Islet of Langerhans (tissue), 1 donor: Measurements from ENCODE around the gene ADGRD1.
"Not testable (repeated sequence)": the region's sequence is repeated elsewhere in the genome, so short reads cannot be mapped to it uniquely, and the experiment has no call there.

Experiments
- FAIRE-seq: peaks from one replicate; lab custom pipeline; 2011; peaks lifted over from hg19 to GRCh38; lab: Jason Lieb, UNC

ADGRD1 gene

DNA sequence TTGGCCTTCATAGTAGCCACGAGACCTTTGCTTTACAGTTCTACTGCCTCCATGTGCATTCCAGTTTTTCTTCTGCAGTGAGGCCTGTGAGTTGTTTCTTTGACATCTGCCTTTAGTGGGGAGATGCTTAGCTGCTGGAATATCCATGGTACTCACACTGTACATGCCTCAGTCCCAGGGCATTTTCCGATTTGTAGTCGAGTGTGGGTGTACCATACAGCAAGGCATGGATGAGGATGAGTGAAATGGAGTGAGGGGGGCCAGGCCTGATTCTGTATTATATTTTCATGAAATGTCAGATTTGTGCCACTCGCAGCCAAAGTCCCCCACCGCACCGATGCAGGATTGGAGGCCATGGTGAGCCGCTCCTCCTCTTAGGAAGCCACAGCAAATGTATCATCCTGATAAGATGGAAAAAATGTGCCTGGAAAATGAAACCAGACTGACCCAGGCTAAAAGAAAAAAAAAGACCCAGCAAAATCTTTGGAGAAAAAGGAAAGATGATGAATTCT lies 173.0 kb downstream of the ADGRD1 start:
- no peak for FAIRE-seq

DNA sequence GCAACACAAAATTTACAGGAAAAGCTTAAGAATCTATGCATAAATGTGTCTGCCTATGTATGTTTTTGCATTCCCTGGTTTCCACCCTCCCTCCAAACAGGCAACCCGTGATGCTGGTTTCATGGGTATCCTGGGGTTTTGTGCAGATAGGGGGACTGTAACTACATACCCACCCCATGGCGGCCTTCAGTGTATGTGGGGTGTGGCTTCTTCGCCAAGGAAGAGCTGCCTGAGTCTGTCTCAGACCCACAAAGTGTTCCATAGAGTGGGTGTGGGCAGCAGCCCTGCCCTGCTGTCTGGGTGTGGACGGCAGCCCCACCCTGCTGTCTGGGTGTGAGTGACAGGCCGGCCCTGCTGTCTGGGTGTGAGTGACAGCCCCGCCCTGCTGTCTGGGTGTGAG lies 174.8 kb downstream of the ADGRD1 start:
- no peak for FAIRE-seq

DNA sequence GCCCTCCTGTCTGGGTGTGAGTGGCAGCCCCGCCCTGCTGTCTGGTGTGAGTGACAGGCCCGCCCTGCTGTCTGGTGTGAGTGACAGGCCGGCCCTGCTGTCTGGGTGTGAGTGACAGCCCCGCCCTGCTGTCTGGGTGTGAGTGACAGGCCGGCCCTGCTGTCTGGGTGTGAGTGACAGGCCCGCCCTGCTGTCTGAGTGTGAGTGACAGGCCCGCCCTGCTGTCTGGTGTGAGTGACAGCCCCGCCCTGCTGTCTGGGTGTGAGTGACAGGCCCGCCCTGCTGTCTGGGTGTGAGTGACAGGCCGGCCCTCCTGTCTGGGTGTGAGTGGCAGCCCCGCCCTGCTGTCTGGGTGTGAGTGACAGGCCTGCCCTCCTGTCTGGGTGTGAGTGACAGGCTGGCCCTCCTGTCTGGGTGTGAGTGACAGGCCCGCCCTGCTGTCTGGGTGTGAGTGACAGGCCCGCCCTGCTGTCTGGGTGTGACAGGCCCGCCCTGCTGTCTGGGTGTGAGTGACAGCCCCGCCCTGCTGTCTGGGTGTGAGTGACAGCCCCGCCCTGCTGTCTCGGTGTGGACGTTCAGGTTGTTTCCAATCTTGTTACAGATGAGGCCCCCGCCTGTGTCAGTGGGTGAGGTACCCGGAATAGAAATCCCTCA lies 175.4 kb downstream of the ADGRD1 start:
- not testable (repeated sequence) for FAIRE-seq

GRCh38 chr12:131129839-131130238 lies 176.1 kb downstream of the ADGRD1 start:
- no peak for FAIRE-seq

DNA sequence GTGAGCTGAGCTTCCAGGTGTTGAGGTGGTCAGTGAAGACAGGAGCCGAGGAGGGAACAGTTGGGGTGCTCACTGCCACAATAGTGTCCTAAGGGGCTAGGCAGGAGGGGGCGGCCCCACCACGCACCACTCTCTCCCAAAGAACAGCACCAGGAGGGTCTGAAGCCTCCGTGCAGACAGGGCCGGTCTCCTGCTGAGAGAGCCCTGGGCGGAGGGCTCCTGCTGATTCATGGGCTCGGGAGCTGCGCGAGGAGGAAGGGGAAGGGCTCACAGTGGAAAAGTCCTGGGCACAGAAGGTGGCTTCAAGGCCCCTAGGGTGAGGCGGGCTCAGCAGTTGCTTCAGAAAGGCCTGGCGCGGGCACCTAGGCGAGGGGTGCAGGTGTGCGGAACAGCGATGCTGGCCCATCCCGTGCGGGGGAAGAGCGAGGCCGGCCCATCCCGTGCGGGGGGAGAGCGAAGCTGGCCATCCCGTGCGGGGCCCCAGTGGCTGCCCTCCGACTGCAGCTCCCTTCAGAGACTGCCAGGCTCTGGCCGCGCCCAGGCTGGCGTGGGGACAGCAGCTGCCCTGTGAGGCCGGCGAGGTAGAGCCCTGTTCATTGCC lies 176.7 kb downstream of the ADGRD1 start:
- FAIRE-seq: no peak

DNA sequence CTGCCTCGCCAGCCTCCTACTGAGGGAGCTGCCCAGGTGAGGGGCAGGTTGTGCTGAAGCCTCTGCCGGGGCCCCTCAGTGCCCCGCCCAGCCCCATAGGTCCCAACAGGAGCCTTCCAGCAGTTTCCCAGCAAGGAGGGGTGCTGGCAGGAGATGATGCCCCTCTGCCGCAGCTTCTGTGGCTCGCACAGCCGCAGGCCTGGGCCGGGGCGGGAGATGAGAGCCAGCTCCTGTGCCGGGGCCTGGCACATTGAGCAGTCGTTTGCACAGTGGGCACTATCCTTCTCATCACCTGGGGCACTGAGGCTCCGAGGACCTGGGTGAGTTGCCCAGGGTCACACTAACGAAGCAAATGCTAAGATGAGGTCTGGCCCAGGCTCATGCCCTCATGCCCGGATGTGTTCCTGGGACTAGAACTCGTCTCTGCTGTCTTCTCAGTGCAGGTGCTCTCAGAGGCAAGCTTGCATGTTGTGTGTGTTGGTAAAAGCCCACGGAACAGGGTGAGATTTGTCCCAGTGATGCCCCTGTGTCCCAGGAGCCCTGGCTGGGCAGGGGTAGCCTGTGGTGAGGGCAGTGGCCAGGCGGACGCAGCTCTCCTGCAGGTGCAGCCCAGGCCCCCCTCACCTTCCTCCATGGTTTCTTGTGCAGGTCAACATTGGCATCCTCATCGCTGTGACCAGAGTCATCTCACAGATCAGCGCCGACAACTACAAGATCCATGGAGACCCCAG lies 177.5 kb downstream of the ADGRD1 start:
- FAIRE-seq: no peak

- no peak for FAIRE-seq
Measured at GRCh38 chr12:131131808-131132117, 178.1 kb downstream of the ADGRD1 start.

- FAIRE-seq: no peak
Measured at GRCh38 chr12:131132118-131132892, 178.6 kb downstream of the ADGRD1 start.

GRCh38 chr12:131133015-131133905 lies 179.6 kb downstream of the ADGRD1 start:
- no peak for FAIRE-seq

- no peak for FAIRE-seq
Measured at GRCh38 chr12:131133994-131134393, 180.3 kb downstream of the ADGRD1 start.

- FAIRE-seq: no peak
Measured at GRCh38 chr12:131134523-131135310, 181.0 kb downstream of the ADGRD1 start.

GRCh38 chr12:131135311-131135785 lies 181.6 kb downstream of the ADGRD1 start:
- FAIRE-seq: no peak

DNA sequence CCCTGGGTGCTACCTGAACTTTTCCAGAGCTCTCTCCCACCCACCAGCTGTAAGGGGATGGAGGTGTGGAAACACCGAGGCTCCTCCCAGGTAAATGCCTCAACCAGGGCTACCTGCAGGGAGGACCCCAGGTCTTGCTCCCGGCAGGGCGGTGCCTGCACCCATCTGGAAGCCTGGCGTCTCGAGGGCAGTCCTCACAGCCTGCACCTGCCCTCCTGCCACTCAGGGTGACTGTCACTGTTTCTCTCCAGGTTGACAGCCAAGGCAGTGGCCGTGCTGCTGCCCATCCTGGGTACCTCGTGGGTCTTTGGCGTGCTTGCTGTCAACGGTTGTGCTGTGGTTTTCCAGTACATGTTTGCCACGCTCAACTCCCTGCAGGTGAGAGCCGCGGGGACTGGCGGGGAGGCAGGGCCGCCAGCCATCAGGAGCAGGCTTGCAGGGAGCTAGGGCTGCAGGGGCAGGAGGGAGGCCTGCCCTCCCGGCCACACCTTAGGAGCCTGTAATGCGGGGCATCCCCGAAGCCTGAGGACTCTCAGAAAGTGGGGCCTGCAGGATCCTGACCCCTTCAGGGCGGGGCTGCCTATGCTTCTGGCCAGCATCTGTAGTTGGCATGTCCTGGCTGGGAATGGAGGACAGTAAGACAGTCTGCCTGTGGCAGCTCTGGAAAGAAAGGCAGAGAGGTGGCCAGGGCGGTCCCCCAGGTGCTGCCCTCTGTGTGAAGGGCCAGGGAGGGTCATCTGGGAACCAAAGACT lies 182.3 kb downstream of the ADGRD1 start:
- no peak for FAIRE-seq

- FAIRE-seq: no peak
Measured at GRCh38 chr12:131136539-131136872, 182.8 kb downstream of the ADGRD1 start.

GRCh38 chr12:131137009-131137835 lies 183.5 kb downstream of the ADGRD1 start:
- FAIRE-seq: no peak

- no peak for FAIRE-seq
Measured at GRCh38 chr12:131137836-131138637, 184.3 kb downstream of the ADGRD1 start.

DNA sequence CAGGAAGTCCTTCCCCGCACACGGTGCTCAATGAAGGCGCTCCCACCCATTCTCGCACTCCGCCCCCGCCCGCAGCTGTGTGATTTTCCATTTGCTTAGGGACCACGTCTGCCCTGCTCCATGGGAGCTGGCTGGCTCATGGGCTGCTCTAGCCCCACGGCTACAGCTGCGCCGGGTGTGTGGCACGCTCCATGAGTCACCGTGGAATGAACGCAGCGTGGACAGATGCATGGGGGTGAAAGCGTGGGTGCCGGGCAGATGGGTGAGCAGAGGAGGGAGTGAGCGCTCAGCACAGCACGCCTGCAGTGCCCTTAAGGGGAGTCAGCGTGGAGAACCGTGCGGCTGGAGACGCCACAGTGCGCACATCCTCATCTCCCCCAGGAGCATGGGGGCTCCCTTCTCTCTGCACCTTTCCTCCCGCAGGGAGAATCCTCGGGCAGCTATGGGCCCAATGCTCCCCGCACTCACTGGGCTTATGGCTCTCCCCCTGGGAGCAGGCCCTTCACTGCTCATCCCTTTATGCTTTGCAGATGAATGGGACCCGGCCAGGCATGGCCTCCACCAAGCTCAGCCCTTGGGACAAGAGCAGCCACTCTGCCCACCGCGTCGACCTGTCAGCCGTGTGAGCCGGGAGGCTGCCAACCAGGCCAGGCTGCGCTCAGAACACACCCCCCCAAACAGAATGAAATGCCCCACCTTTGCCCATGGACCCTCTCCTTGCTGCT lies 185.1 kb downstream of the ADGRD1 start:
- no peak for FAIRE-seq
